ENCODE measurements around the gene MDK. TPM values are rescaled to one million over a fixed set of nuclear protein-coding genes. Genes with fewer than 3 reads are reported as not detected.
"Not testable (repeated sequence)": the region's sequence is repeated elsewhere in the genome, so short reads cannot be mapped to it uniquely, and the experiment has no call there.

MDK gene
- total and polyA plus RNA-seq, 9 donors, result 211 to 634 (median 411) TPM

DNA sequence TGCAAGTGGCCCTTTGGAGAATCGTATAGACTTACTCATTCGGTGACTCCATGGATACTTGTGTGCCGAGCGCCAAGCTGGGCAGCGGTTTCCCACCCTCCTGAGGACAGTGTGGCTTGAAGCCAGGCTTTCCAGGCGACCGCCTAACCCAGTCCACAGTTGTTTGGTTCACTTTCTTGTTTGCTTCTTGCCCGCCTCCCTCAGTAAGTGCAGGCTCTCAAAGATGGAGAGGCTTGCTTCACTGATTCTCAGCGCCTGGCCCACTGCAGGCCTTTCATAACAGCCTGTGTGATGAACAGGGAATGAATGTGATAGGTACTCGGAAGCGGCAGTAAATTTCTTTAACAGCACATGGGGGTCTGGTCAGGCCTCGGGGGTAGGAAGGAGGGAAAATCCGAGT, 11.2 kb upstream of the MDK start:
- Histone ChIP-seq H3K4me3 (no peak overlapping the region), H3K27ac (no peak overlapping the region), H3K9me3 (no peaks in the 10 kb centered on the region), H3K36me3 (no peaks in the 10 kb centered on the region), H3K4me1 (ENCODE audit: insufficient read depth) (peaks cover 5% of the 10 kb centered on the region), H3K27me3 (no peaks in the 10 kb centered on the region)
- no peak for DNase-seq
- 86 to 87% (median 86%) methylated on average over 13 of the region's 13 CpGs for WGBS, 3 donors
- TF ChIP-seq EP300 (IDR thresholded peaks at IDR 0.05), result no peak
- TF ChIP-seq, protein P1, sequence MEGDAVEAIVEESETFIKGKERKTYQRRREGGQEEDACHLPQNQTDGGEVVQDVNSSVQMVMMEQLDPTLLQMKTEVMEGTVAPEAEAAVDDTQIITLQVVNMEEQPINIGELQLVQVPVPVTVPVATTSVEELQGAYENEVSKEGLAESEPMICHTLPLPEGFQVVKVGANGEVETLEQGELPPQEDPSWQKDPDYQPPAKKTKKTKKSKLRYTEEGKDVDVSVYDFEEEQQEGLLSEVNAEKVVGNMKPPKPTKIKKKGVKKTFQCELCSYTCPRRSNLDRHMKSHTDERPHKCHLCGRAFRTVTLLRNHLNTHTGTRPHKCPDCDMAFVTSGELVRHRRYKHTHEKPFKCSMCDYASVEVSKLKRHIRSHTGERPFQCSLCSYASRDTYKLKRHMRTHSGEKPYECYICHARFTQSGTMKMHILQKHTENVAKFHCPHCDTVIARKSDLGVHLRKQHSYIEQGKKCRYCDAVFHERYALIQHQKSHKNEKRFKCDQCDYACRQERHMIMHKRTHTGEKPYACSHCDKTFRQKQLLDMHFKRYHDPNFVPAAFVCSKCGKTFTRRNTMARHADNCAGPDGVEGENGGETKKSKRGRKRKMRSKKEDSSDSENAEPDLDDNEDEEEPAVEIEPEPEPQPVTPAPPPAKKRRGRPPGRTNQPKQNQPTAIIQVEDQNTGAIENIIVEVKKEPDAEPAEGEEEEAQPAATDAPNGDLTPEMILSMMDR (IDR thresholded peaks at IDR 0.05), result no peak
- no peak for TF ChIP-seq POLR2A (IDR thresholded peaks at IDR 0.05)
- intact Hi-C loops (cut with DNase I), result loop anchor here in 1 of 4 donors (10.0 kb wide), 1 partner anchor 175 kb away; no protein-coding TSS in a partner anchor

DNA sequence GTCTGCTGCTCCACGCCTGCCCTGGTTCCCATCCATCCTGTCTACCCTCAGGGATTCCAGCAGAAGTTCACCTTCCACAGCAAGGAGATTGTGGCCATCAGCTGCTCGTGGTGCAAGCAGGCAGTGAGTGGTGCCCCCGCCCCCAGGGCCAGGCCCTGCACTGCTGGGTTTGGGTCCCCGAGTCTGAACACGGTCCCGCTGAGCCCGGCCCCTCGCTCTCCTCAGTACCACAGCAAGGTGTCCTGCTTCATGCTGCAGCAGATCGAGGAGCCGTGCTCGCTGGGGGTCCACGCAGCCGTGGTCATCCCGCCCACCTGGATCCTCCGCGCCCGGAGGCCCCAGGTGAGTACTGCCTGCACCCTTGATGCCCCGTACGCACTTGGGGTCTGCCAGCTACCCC, 10.2 kb upstream of the MDK start:
- not testable (repeated sequence) for H3K27ac ChIP-seq; H3K27me3 ChIP-seq; H3K9me3 ChIP-seq; H3K36me3 ChIP-seq; DNase-seq; H3K4me1 ChIP-seq (ENCODE audit: insufficient read depth); H3K4me3 ChIP-seq
- intact Hi-C loops (cut with DNase I), result loop anchor here in 1 of 4 donors (10.0 kb wide), 1 partner anchor 174 kb away; no protein-coding TSS in a partner anchor
- 93 to 97% (median 96%) methylated on average over 19 of the region's 19 CpGs for WGBS, 3 donors

DNA sequence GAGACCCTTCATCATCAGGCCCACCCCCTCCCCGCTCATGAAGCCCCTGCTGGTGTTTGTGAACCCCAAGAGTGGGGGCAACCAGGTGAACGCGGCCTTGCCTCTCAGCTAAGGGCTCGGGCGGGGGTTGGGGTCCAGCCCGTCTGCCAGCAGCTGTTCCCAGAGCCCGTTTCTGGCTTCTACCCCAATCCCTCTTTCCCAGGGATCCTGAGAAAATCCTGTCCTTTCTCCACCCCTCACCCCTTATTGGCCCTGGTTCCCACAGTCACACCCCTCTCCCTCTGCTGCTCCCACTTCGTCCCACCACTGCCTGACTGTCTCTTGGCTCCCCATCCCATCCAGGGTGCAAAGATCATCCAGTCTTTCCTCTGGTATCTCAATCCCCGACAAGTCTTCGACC, 9.4 kb upstream of the MDK start:
- Histone ChIP-seq H3K4me1 (ENCODE audit: insufficient read depth) (peaks cover 5% of the 10 kb centered on the region), H3K27ac (no peak overlapping the region), H3K9me3 (no peaks in the 10 kb centered on the region), H3K27me3 (no peaks in the 10 kb centered on the region), H3K4me3 (no peak overlapping the region), H3K36me3 (no peaks in the 10 kb centered on the region)
- DNase-seq, result no peak
- 31 to 56% (median 35%) methylated on average over 10 of the region's 10 CpGs for WGBS, 3 donors
- TF ChIP-seq EP300 (IDR thresholded peaks at IDR 0.05) (no peak), POLR2A (IDR thresholded peaks at IDR 0.05) (no peak)
- TF ChIP-seq, protein P1 (IDR thresholded peaks at IDR 0.05), result no peak
- intact Hi-C loops (cut with DNase I), result loop anchor here in 1 of 4 donors (10.0 kb wide), 1 partner anchor 173 kb away; no protein-coding TSS in a partner anchor

GRCh38 chr11:46372501-46372900, 9.0 kb upstream of the MDK start:
- intact Hi-C loops (cut with DNase I), result loop anchor here in 1 of 4 donors (10.0 kb wide), 1 partner anchor 172 kb away; no protein-coding TSS in a partner anchor
- not testable (repeated sequence) for H3K9me3 ChIP-seq; H3K27me3 ChIP-seq; H3K27ac ChIP-seq; H3K4me1 ChIP-seq (ENCODE audit: insufficient read depth); H3K4me3 ChIP-seq; H3K36me3 ChIP-seq; DNase-seq
- WGBS, 3 donors, result 86 to 93% (median 92%) methylated on average over 15 of the region's 15 CpGs

DNA sequence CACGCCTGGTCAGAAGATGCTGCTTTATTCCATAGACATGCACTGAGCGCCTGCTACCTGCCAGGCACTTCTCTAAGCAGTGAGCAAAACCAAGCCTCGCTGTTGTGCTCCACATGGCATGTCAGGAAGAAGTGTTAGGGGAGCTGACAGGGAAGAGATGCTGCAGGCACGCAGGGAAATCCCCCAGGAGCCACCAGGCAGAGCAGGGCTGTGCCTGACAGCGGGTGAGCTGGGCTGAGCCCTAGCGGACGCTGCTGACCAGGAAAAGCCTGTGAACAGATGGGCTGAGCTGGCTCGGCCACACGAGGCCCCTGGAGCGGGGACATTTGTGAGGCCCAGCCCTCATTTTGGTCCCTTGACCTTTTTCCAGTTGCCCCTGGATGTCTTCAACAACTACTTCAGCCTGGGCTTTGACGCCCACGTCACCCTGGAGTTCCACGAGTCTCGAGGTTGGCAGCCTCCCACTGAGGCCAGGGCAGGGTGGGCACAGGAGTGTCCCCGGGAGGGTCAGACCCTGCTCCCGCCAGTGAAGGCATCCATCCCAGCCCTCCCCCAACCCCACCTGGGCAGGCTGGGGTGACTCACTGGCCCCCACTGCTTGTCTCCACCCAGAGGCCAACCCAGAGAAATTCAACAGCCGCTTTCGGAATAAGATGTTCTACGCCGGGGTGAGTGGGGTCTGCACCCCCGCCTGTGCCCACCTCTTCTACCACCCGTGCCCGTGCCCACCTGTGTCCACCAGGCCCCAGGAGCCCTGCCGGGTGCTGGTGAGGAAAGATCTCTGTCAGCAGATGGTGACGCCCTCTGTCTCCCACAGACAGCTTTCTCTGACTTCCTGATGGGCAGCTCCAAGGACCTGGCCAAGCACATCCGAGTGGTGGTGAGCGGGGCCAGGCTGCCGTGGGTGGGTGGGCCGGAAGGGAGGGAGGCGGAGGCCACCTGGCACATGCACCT, 7.4 kb upstream of the MDK start:
- TF ChIP-seq, protein P1 (IDR thresholded peaks at IDR 0.05), result no peak
- Histone ChIP-seq H3K36me3 (no peaks in the 10 kb centered on the region), H3K27me3 (no peaks in the 10 kb centered on the region), H3K9me3 (no peaks in the 10 kb centered on the region), H3K4me3 (no peak overlapping the region), H3K4me1 (ENCODE audit: insufficient read depth) (no peaks in the 10 kb centered on the region), H3K27ac (no peak overlapping the region)
- DNase-seq, result no peak
- WGBS, 3 donors, result 86 to 88% (median 87%) methylated on average over 30 of the region's 30 CpGs
- intact Hi-C loops (cut with DNase I), result loop anchor here in 1 of 4 donors (10.0 kb wide), 1 partner anchor 171 kb away; no protein-coding TSS in a partner anchor
